IMR-90 (cell line): ENCODE measurements around the gene COA5. TPM values are rescaled to one million over a fixed set of nuclear protein-coding genes. Genes with fewer than 3 reads are reported as not detected.

Source experiments
- ATAC-seq: fragments of 200-7000 bp; cut with Tn5 transposase; 2 replicates; pipeline ENCODE4 v1.9.1; 2020; ENCODE audit warnings: low read depth, mild to moderate bottlenecking, moderate library complexity
- BruUV-seq: library from RNA; stranded (reverse); fragments of 400-500 nt; replicated peaks from 2 replicates; lab custom pipeline; 2021; lab: Mats Ljungman, UMichigan
- CTCF ChIA-PET: fragments of 300-600 bp; formaldehyde crosslinking; extraction: SDS; loops from one replicate; lab custom pipeline; 2021; ENCODE audit warnings: antibody characterized with exemption; lab: Yijun Ruan, JAX
- POLR2A ChIA-PET: fragments of 300-600 bp; sonication (Branson Sonifier 250); formaldehyde crosslinking; loops from one replicate; lab custom pipeline; 2022; ENCODE audit warnings: antibody characterized with exemption; ENCODE audit not compliant: unreplicated experiment; lab: Charles Lee
- DNase-seq: peaks from one replicate; pipeline ENCODE4 v3.0.0; 2013
- H2AFZ ChIP-seq: replicated peaks from 2 replicates; pipeline ENCODE3; 2013; ENCODE audit warnings: low read length, mild to moderate bottlenecking; ENCODE audit not compliant: poor library complexity
- H2AK5ac ChIP-seq: 2 replicates; pipeline ENCODE4 v1.6.1; 2013; ENCODE audit warnings: low read depth, low read length, inconsistent platforms
- H2AK9ac ChIP-seq: replicated peaks from 2 replicates; pipeline ENCODE3; 2013; ENCODE audit warnings: mild to moderate bottlenecking, low read depth, low read length, moderate library complexity; ENCODE audit not compliant: poor library complexity
- H2BK120ac ChIP-seq: 2 replicates; pipeline ENCODE4 v1.6.1; 2013; ENCODE audit warnings: low read depth, low read length, inconsistent platforms
- H2BK15ac ChIP-seq: 3 replicates; pipeline ENCODE4 v1.6.1; 2013; ENCODE audit warnings: low read depth, low read length, inconsistent platforms
- H2BK20ac ChIP-seq: 2 replicates; pipeline ENCODE4 v1.6.1; 2013; ENCODE audit warnings: low read depth, mild to moderate bottlenecking, inconsistent platforms, low read length, moderate library complexity
- H2BK5ac ChIP-seq: 2 replicates; pipeline ENCODE4 v1.6.1; 2013; ENCODE audit warnings: mild to moderate bottlenecking, low read depth, low read length, inconsistent platforms; ENCODE audit not compliant: poor library complexity, severe bottlenecking
- H3K14ac ChIP-seq: replicated peaks from 2 replicates; pipeline ENCODE4 v1.6.1; 2013; ENCODE audit warnings: low read depth, low read length, inconsistent platforms
- H3K18ac ChIP-seq: 2 replicates; pipeline ENCODE4 v1.6.1; 2013; ENCODE audit warnings: low read depth, low read length, control low read depth
- H3K23ac ChIP-seq: 2 replicates; pipeline ENCODE4 v1.6.1; 2013; ENCODE audit warnings: low read depth, low read length, inconsistent platforms
- H3K27ac ChIP-seq: 2 replicates; pipeline ENCODE4 v1.5.1; 2013; ENCODE audit warnings: mild to moderate bottlenecking, control low read depth, low read length; ENCODE audit not compliant: insufficient read depth
- H3K27me3 ChIP-seq: 2 replicates; pipeline ENCODE4 v1.6.1; 2013; ENCODE audit warnings: low read length; ENCODE audit not compliant: control insufficient read depth, insufficient read depth
- H3K36me3 ChIP-seq: 2 replicates; pipeline ENCODE4 v1.6.1; 2013; ENCODE audit warnings: low read length, mixed read lengths; ENCODE audit not compliant: control insufficient read depth, insufficient read depth
- H3K4ac ChIP-seq: 2 replicates; pipeline ENCODE4 v1.6.1; 2013; ENCODE audit warnings: low read depth, low read length, inconsistent platforms
- H3K4me1 ChIP-seq: 2 replicates; pipeline ENCODE4 v1.6.1; 2013; ENCODE audit warnings: low read length, mixed read lengths; ENCODE audit not compliant: control insufficient read depth, insufficient read depth
- H3K4me2 ChIP-seq: 2 replicates; pipeline ENCODE4 v1.6.1; 2013; ENCODE audit warnings: low read depth, mild to moderate bottlenecking, control low read depth, low read length, moderate library complexity
- H3K4me3 ChIP-seq: 2 replicates; pipeline ENCODE4 v1.5.1; 2013; ENCODE audit warnings: low read depth, mild to moderate bottlenecking, control low read depth, low read length, moderate library complexity; ENCODE audit not compliant: insufficient read depth
- H3K56ac ChIP-seq: 2 replicates; pipeline ENCODE4 v1.6.1; 2013; ENCODE audit warnings: low read length, inconsistent platforms; ENCODE audit not compliant: insufficient read depth; ENCODE audit errors: extremely low read depth
- H3K79me1 ChIP-seq, 2 experiments: 2 replicates each; pipeline ENCODE4 v1.6.1; 2013; ENCODE audit warnings: low read length in 2 of 2, inconsistent platforms in 1 of 2, low read depth in 1 of 2
- H3K9ac ChIP-seq: 2 replicates; pipeline ENCODE4 v1.6.1; 2013; ENCODE audit warnings: low read depth, low read length, control low read depth
- H3K9me1 ChIP-seq: 2 replicates; pipeline ENCODE4 v1.6.1; 2013; ENCODE audit warnings: low read length, inconsistent platforms; ENCODE audit not compliant: insufficient read depth
- H3K9me3 ChIP-seq: 2 replicates; pipeline ENCODE4 v1.6.1; 2013; ENCODE audit warnings: low read length; ENCODE audit not compliant: control insufficient read depth, insufficient read depth
- H4K20me1 ChIP-seq: 2 replicates; pipeline ENCODE4 v1.6.1; 2013; ENCODE audit warnings: low read length, inconsistent platforms; ENCODE audit not compliant: insufficient read depth
- H4K5ac ChIP-seq: 2 replicates; pipeline ENCODE4 v1.6.1; 2013; ENCODE audit warnings: mild to moderate bottlenecking, low read depth, low read length, control low read depth
- H4K8ac ChIP-seq, 2 experiments: 2 replicates each; pipeline ENCODE4 v1.6.1; 2013; ENCODE audit warnings: low read depth in 2 of 2, low read length in 2 of 2, control low read depth in 1 of 2, inconsistent platforms in 1 of 2
- H4K91ac ChIP-seq: 2 replicates; pipeline ENCODE4 v1.6.1; 2013; ENCODE audit warnings: low read depth, low read length, inconsistent platforms; ENCODE audit not compliant: insufficient read depth
- BHLHE40 ChIP-seq: fragments of 150-350 bp; IDR thresholded peaks from 2 replicates; pipeline ENCODE4 v1.6.1; 2016; ENCODE audit warnings: mild to moderate bottlenecking, low read depth, low read length
- CEBPB ChIP-seq: IDR thresholded peaks from 2 replicates; pipeline ENCODE4 v1.6.1; 2012; ENCODE audit warnings: low read depth, low read length, improper control_type of control experiment
- CTCF ChIP-seq: conservative IDR thresholded peaks from 2 replicates; pipeline ENCODE4 v1.5.1; 2012; ENCODE audit warnings: mild to moderate bottlenecking, low read depth, low read length, improper control_type of control experiment
- WGBS, 2 experiments: methylation state at CpG; one replicate each; pipeline versions ENCODE4 v1.1.5 to v1.1.7; 2013; ENCODE audit warnings: missing lambda C conversion rate in 2 of 2; ENCODE audit not compliant: insufficient read length in 1 of 2; ENCODE audit errors: extremely low coverage in 2 of 2; 5-methylcytosine and 5-hydroxymethylcytosine counted together
- dilution Hi-C: fragments of 300-500 bp; cut with HindIII; formaldehyde crosslinking; loops from one replicate; pipeline ENCODE4 v1.14.3; 2018; ENCODE audit warnings: low sequenced_read_pairs; ENCODE audit not compliant: unreplicated experiment
- in situ Hi-C: fragments of 300-500 bp; cut with MboI; formaldehyde crosslinking; loops from 3 replicates; pipeline ENCODE4 v1.14.3; 2019; ENCODE audit warnings: low sequenced_read_pairs, inconsistent platforms, mixed read lengths
- intact Hi-C: fragments of 100-400 bp; cut with micrococcal nuclease; formaldehyde crosslinking; loops from 2 replicates; pipeline ENCODE4 v1.10.0; 2022
- polyA plus RNA-seq, 3 experiments: library from polyadenylated mRNA; depleted of rRNA; stranded (reverse); fragments of >200 nt; gene quantifications; 2 replicates each; pipeline ENCODE4 v1.2.3, GENCODE V29; 2012; ENCODE audit warnings: low replicate concordance in 1 of 3
- total RNA-seq: library from RNA; depleted of rRNA; stranded (reverse); fragments of >200 nt; gene quantifications from 2 replicates; pipeline ENCODE4 v1.2.3, GENCODE V29; 2012

Gene COA5
- total and polyA plus RNA-seq, 2 of the 4 experiments (the other 2 are of a cell fraction) = 8.4 to 14.2 TPM

DNA sequence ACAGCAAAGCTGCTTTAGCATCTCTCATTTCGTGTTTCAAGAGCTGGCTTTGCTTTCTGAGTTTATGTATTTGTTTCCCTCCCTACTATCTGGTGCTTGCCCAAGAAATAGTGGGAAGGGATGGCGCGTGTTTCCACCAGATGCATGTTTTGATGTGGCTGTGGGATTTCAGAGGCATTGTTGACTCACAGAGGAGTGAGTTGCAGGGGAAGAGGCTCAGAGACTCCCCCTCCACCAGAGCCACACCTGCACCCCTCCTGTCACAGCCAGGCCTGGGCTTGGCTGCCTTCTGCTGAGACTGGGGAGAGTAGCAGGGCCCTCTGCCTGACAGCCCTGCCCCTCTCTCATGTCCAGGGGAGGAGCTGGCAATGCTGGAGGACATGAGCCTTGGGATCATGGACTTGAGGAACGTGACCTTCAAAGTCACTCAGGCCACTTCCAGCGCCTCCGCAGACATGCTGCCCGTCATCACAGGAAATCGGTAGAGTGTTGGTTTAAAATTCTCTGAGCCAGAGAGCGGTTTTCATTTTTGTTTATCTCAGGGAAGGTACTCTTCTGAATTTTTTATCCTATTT is 42.9 kb downstream of the COA5 start:
- Histone ChIP-seq H4K8ac (no peak overlapping the region), H2AK9ac (no peak overlapping the region), H2AK5ac (no peak overlapping the region), H3K9me3 (no peaks in the 10 kb centered on the region), H3K56ac (no peak overlapping the region), H3K14ac (no peak overlapping the region), H3K9me1 (peaks cover 16% of the 10 kb centered on the region), H2AFZ (no peak overlapping the region), H2BK5ac (no peak overlapping the region), H3K4me1 (peaks cover 7% of the 10 kb centered on the region), H3K36me3 (peaks cover 29% of the 10 kb centered on the region), H3K23ac (no peak overlapping the region), H3K18ac (no peak overlapping the region), H2BK15ac (no peak overlapping the region), H4K5ac (no peak overlapping the region), H3K9ac (no peak overlapping the region), H3K27me3 (no peaks in the 10 kb centered on the region), H3K4me2 (no peak overlapping the region), H2BK120ac (no peak overlapping the region), H3K79me1 (peaks cover 0 to 4% of the 10 kb centered on the region in 2 experiments; a peak in 1 of 4 replicates), H3K4me3 (no peak overlapping the region), H3K27ac (no peak overlapping the region), H2BK20ac (no peak overlapping the region), H4K20me1 (peaks cover 4% of the 10 kb centered on the region; the same call in 1 of the 2 replicates), H4K91ac (no peak overlapping the region), H3K4ac (no peak overlapping the region)
- dilution Hi-C loops (no loop called here), intact Hi-C loops (no loop called here), in situ Hi-C loops (no loop called here)
- ChIA-PET POLR2A (no interaction called here), CTCF (no interaction called here)
- DNase-seq (no peak), ATAC-seq (no peak)
- BruUV-seq = no TSS peak
- WGBS, 2 experiments = no CpG with 5 or more reads among the region's 9 CpGs
- no peak for TF ChIP-seq BHLHE40
- TF ChIP-seq CTCF = no peak
- no peak for TF ChIP-seq CEBPB
